Upper lobe of right lung (tissue), 1 donor: ENCODE data around the gene SGSM1. TPM values are rescaled to one million over a fixed set of nuclear protein-coding genes. Genes with fewer than 3 reads are reported as not detected.

Experiments
- ATAC-seq: fragments of 200-7000 bp; cut with Tn5 transposase; one replicate; pipeline ENCODE4 v1.9.1; 2020; ENCODE audit warnings: mild to moderate bottlenecking, moderate library complexity
- DNase-seq: peaks from one replicate; pipeline ENCODE4 v3.0.0-alpha.2; 2020
- H3K27ac ChIP-seq: fragments of 200-600 bp; one replicate; pipeline ENCODE4 v1.8.0; 2022
- H3K27me3 ChIP-seq: fragments of 200-600 bp; one replicate; pipeline ENCODE4 v1.8.0; 2022; ENCODE audit warnings: mild to moderate bottlenecking
- H3K36me3 ChIP-seq: fragments of 200-600 bp; one replicate; pipeline ENCODE4 v1.8.0; 2022
- H3K4me1 ChIP-seq: fragments of 200-600 bp; one replicate; pipeline ENCODE4 v1.8.0; 2022
- H3K4me3 ChIP-seq: fragments of 200-600 bp; one replicate; pipeline ENCODE4 v1.8.0; 2022; ENCODE audit warnings: mild to moderate bottlenecking
- H3K9me3 ChIP-seq: fragments of 200-600 bp; one replicate; pipeline ENCODE4 v1.8.0; 2022
- CTCF ChIP-seq: fragments of 200-600 bp; IDR thresholded peaks from one replicate; pipeline ENCODE4 v1.8.0; 2022; ENCODE audit warnings: antibody characterized with exemption
- intact Hi-C: fragments of 100-400 bp; cut with DNase I; formaldehyde crosslinking; loops from one replicate; pipeline ENCODE4 v1.11.0; 2022
- total RNA-seq: library from RNA; stranded (reverse); fragmentation: NEBNext Ultra II Directional; extraction: Animal tissue kit (Norgen Biotek cat#: 25700); gene quantifications from one replicate; pipeline ENCODE4 v1.2.1, GENCODE V29; 2021
- donor health status: DM: no; HTN: yes; CAD: no; lungs with severe emphysema.

Gene SGSM1
- total RNA-seq, 1 donor from 2014 or later: 3.8 TPM

- H3K9me3 ChIP-seq: no peaks in the 10 kb centered on the region
- H3K4me3 ChIP-seq: no peak overlapping the region
- H3K4me1 ChIP-seq: peaks cover 10% of the 10 kb centered on the region
- no peaks in the 10 kb centered on the region for H3K27me3 ChIP-seq
- TF ChIP-seq CTCF: no peak
- no peak for ATAC-seq
- intact Hi-C loops: no loop called here
- no peak overlapping the region for H3K27ac ChIP-seq
- H3K36me3 ChIP-seq: no peaks in the 10 kb centered on the region
- no peak for DNase-seq
These were observed 4.2 kb downstream of the SGSM1 start for GRCh38 chr22:24810043-24810749.

GRCh38 chr22:24812950-24813775, 7.2 kb downstream of the SGSM1 start:
- Histone ChIP-seq H3K4me3 (no peak overlapping the region), H3K27ac (no peak overlapping the region), H3K9me3 (no peaks in the 10 kb centered on the region), H3K27me3 (no peaks in the 10 kb centered on the region), H3K4me1 (peaks cover 10% of the 10 kb centered on the region), H3K36me3 (no peaks in the 10 kb centered on the region)
- DNase-seq (no peak), ATAC-seq (no peak)
- no peak for TF ChIP-seq CTCF
- intact Hi-C loops: no loop called here

GRCh38 chr22:24813861-24814770, 8.1 kb downstream of the SGSM1 start:
- ATAC-seq (no peak), DNase-seq (no peak)
- Histone ChIP-seq H3K4me1 (peaks cover 10% of the 10 kb centered on the region), H3K4me3 (no peak overlapping the region), H3K9me3 (no peaks in the 10 kb centered on the region), H3K36me3 (no peaks in the 10 kb centered on the region), H3K27ac (no peak overlapping the region), H3K27me3 (no peaks in the 10 kb centered on the region)
- intact Hi-C loops: no loop called here
- TF ChIP-seq CTCF: no peak

DNA sequence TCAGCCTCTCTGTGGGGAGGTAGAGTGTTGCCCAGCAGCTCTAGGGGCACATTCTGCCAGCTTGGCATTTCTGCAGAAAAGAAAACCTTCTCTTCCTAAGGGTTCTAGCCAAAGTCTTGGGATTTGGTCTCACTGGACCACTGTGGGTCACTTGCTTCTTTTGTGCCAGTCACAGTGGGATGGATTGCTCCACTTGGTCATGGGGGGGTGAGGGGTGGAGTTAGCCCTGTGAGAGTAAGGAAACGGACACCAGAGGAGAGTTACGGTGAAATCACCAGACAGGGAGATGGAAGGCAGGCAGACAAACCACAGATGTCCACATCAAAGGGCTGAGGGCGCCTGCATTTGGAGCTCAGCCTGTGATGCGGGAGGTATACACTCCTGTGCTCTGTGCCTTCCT, 10.8 kb downstream of the SGSM1 start:
- Histone ChIP-seq H3K4me1 (peaks cover 7% of the 10 kb centered on the region), H3K9me3 (no peaks in the 10 kb centered on the region), H3K27ac (no peak overlapping the region), H3K27me3 (no peaks in the 10 kb centered on the region), H3K36me3 (no peaks in the 10 kb centered on the region), H3K4me3 (no peak overlapping the region)
- no peak for TF ChIP-seq CTCF
- no peak for ATAC-seq
- intact Hi-C loops: no loop called here
- DNase-seq: no peak

DNA sequence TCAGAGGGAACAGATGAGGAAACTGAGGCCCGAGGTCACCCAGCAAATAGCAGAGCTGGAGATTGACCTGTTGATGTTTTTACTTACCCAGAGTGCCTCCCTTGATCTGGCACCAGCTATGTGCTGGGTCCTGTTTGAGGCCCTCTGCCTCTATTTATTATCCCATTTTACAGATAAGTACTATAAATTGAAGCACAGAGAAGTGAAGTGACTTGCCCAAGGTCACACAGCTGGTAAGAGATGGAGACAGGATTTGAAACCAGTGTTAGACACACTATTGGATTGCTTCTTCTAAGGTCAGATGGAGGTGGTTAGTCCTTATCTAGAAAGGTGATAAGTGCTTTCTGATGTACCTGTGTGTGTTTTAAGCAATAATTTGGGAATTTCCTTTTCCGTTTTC, 13.5 kb downstream of the SGSM1 start:
- no peaks in the 10 kb centered on the region for H3K27me3 ChIP-seq
- intact Hi-C loops: no loop called here
- no peak for DNase-seq

More for the DNA sequence above, 13.5 kb downstream of the SGSM1 start:
- H3K4me3 ChIP-seq: no peak overlapping the region
- no peaks in the 10 kb centered on the region for H3K9me3 ChIP-seq
- H3K4me1 ChIP-seq: no peaks in the 10 kb centered on the region
- no peaks in the 10 kb centered on the region for H3K36me3 ChIP-seq
- ATAC-seq: no peak
- no peak for TF ChIP-seq CTCF
- no peak overlapping the region for H3K27ac ChIP-seq
